ENCODE data around the gene CSNK1G2.
"Not testable (repeated sequence)": the region's sequence is repeated elsewhere in the genome, so short reads cannot be mapped to it uniquely, and the experiment has no call there.

The CSNK1G2 gene

DNA sequence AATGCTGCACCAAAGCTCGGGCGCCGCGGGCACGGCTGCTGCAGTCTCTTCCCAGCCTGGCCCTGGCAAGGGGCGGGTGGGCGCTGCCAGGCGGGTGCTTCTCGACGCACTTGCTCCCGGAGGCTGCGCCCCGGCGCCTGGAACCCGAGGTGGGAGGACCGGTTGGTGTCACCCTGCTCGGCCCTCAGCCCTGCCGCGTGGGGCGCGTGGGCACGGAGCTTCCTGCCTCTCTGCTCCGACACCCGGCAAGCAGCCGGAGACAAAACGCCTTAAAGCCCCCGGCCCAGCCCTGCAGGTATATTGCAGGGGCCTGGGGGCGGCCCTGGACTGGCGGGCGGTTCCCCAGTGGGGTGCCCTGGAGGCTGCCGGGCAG is 39.8 kb downstream of the CSNK1G2 start:
- no peak for FAIRE-seq
- TF ChIP-seq, protein P1, sequence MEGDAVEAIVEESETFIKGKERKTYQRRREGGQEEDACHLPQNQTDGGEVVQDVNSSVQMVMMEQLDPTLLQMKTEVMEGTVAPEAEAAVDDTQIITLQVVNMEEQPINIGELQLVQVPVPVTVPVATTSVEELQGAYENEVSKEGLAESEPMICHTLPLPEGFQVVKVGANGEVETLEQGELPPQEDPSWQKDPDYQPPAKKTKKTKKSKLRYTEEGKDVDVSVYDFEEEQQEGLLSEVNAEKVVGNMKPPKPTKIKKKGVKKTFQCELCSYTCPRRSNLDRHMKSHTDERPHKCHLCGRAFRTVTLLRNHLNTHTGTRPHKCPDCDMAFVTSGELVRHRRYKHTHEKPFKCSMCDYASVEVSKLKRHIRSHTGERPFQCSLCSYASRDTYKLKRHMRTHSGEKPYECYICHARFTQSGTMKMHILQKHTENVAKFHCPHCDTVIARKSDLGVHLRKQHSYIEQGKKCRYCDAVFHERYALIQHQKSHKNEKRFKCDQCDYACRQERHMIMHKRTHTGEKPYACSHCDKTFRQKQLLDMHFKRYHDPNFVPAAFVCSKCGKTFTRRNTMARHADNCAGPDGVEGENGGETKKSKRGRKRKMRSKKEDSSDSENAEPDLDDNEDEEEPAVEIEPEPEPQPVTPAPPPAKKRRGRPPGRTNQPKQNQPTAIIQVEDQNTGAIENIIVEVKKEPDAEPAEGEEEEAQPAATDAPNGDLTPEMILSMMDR (IDR thresholded peaks at IDR 0.05; ENCODE audit: insufficient read depth, missing control alignments), result no peak
- DNase-seq (ENCODE audit: insufficient read length, low spot score), result no peak

DNA sequence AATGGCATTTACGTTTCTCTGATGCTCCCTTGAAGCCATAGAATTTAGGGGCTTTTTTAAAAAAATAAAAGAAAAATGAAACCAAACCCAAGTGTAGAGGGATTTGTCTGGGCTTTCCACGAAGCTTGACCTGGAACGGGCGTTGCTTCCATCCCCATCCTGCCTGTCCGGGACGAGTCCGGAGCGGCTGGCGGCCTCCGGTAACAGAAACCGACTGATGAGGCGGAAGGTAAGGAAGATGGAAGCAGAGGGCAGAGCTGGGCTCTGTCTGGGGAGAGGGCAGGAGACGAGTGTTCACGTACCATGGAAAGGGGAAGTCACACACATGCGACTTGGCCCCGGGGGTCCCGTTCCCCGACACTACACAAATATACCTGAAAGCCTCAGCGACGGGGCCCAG is 40.3 kb downstream of the CSNK1G2 start:
- FAIRE-seq (no peak), DNase-seq (ENCODE audit: insufficient read length, low spot score) (no peak)
- TF ChIP-seq, protein P1 (IDR thresholded peaks at IDR 0.05; ENCODE audit: insufficient read depth, missing control alignments), result no peak

DNA sequence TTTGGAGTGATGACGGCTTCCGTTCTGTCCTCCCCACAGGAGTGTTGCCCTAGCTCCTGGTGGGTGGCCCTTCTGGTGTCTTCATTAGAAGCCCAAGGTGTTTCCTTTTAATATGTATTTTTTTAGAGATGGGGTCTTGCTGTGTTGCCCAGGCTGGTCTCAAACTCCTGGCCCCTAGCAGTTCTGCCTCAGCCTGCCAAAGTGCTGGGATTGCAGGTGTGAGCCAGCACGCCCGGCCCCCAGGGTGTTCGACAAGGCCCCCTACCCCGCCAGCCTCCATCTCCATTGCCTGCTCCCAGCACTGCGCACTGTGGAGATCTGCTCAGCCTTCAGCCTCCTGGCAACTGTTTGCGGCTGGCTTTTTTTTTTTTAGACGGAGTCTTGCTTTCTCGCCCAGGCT is 43.4 kb downstream of the CSNK1G2 start:
- TF ChIP-seq, protein P1 (IDR thresholded peaks at IDR 0.05; ENCODE audit: insufficient read depth, missing control alignments), result no peak
- DNase-seq (ENCODE audit: insufficient read length, low spot score) (no peak), FAIRE-seq (no peak)

DNA sequence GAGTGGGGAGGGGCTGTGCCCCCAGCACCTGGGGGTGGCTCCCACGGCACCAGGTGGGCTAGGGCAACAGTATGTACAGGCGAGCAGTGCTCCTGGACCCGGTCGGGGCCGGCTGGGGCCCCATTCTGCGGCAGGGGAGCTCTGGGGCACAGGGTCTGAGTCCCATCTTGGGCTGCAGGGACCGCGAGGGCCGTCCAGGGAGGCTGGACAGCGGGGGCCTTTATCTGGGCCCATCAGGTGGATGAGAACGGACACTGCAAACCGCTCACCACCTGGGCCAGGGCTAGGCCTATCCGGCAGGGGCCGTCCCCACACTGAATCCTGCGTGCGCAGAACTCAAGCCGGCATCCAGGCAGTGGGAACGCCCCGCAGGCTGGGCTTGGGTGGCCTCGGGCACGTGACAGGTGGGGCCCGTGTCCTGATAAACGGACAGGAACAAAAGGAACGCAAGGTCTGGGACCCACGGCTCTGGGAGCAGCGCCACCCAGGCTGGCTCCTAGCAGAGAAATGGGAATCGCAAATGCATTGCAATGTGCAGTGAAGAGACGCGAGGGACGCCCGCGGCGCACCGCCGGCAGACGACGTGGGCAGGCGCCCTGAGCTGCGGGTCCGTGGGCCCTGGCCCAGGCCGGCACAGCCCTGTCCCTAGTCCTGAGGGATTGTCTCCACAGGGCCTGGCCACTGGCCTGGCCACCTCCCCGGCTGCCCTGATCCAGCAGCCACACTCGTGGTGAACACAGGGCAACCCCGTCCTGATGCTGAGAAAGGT is 44.8 kb downstream of the CSNK1G2 start:
- no peak for FAIRE-seq
- DNase-seq (ENCODE audit: insufficient read length, low spot score), result no peak
- TF ChIP-seq, protein P1 (IDR thresholded peaks at IDR 0.05; ENCODE audit: insufficient read depth, missing control alignments), result no peak

DNA sequence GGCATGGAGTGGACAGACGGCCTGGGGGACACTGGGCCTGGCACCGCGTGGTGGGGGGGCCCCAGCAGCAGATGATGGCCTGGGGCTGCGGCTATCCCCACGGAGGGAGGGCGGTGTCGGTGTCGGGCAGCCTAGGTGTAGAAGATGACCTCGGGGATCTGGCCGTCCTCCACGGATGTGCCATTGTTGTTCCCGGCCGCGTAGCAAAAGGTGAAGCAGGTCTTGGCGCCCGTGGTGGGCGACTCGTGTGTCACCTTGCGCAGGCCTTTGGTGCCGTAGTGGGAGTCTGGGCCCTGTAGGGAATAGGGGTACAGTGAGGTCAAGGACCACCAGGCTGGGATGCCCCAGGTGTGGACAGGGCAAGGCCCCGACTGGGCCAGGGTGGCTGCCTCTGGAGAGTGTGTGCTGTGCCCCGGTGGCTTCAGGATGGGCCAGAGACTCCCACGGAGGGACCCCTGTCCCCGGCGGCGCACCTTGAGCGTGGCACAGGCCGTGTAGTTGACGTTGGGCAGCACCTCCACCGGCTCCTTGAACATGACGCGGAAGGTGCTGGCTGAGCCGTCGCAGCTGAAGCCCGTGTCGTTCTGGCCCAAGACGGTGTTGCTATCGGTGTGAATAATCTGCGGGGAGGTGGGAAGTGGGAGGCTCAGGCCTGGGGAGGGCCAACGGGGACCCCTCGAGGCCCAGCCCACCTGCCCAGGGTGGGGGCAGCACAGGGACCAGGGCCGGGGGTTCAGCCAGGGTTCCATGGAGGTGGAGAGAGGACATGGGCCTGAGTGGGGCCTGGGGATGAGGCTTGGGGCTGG is 45.6 kb downstream of the CSNK1G2 start:
- TF ChIP-seq, protein P1 (IDR thresholded peaks at IDR 0.05; ENCODE audit: insufficient read depth, missing control alignments), result no peak
- DNase-seq (ENCODE audit: insufficient read length, low spot score) (no peak), FAIRE-seq (no peak)

DNA sequence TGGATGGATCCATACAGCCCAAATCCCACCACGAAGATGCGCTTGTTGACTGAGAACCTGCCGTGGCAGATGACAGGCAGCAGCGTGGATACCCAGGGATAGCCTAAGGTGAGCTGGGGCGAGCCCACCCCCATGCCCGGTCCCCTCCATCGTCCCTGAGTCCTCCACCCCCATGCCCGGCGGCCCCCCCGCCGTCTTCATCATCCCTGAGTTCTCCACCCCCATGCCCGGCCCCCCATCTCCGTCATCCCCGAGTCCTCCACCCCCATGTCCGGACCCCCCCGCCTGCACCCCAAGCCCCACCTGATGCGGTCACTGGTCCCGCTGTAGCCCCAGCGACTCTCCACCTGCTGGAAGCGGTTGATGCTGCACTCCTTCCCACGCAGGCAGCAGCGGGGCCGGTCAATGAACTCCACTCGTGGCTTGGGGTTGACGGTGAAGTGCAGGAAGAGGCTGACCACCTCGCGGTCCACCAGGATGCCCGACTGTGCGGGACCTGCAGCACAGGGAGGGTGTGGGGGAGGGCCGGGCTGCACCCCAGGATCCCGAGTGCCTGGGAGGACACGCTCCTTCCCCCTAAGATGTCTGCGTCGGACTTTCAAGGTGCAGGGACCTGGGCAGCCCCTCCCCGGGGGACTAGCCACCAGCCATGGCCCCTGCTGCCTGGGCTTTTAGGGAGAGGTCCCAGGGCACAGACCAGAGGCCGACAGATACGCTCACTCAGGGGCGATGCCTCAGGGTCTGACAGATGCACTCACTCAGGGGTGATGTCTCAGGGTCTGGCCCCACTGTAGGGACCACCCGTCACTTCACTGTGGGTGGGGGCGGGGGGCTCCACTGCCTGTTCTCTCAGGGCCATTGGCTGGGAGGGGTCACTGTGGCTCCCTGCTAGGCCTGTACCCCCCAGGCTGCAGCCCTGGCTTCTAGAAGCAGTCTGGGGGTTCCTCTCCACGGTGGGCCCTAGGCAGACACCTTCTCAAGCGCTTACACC is 46.5 kb downstream of the CSNK1G2 start:
- TF ChIP-seq, protein P1 (IDR thresholded peaks at IDR 0.05; ENCODE audit: insufficient read depth, missing control alignments), result no peak
- DNase-seq (ENCODE audit: insufficient read length, low spot score), result no peak
- FAIRE-seq, result no peak

DNA sequence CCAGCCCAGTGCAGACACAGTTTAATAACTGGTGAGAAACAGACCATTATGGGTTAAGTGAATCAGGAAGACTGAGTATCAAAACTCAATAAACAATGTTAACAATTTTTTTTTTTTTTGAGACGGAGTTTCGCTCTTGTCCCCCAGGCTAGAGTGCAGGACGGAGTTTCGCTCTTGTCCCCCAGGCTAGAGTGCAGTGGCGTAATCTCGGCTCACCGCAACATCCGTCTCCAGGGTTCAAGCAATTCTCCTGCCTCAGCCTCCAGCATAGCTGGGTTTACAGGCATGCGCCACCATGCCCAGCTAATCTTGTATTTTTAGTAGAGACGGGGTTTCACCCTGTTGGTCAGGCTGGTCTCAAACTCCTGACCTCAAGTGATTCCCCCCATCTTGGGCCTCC is 47.5 kb downstream of the CSNK1G2 start:
- not testable (repeated sequence) for FAIRE-seq

More for the DNA sequence above, 47.5 kb downstream of the CSNK1G2 start:
- DNase-seq (ENCODE audit: insufficient read length, low spot score), result not testable (repeated sequence)
